Measurements from ENCODE around the gene WDR41.
"Not testable (repeated sequence)": the region's sequence is repeated elsewhere in the genome, so short reads cannot be mapped to it uniquely, and the experiment has no call there.

DNA sequence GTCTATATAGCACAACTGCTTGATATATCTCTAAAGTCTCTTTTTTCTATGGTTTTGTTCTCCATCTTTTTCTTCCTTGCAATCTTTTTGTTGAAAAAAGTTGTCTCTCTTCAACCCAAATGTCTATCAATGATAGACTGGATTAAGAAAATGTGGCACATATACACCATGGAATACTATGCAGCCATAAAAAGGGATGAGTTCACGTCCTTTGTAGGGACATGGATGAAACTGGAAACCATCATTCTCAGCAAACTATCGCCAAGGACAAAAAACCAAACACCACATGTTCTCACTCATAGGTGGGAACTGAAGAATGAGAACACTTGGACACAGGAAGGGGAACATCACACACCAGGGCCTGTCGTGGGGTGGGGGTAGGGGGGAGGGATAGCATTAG, 23.2 kb downstream of the WDR41 start:
- TF ChIP-seq, protein P1, sequence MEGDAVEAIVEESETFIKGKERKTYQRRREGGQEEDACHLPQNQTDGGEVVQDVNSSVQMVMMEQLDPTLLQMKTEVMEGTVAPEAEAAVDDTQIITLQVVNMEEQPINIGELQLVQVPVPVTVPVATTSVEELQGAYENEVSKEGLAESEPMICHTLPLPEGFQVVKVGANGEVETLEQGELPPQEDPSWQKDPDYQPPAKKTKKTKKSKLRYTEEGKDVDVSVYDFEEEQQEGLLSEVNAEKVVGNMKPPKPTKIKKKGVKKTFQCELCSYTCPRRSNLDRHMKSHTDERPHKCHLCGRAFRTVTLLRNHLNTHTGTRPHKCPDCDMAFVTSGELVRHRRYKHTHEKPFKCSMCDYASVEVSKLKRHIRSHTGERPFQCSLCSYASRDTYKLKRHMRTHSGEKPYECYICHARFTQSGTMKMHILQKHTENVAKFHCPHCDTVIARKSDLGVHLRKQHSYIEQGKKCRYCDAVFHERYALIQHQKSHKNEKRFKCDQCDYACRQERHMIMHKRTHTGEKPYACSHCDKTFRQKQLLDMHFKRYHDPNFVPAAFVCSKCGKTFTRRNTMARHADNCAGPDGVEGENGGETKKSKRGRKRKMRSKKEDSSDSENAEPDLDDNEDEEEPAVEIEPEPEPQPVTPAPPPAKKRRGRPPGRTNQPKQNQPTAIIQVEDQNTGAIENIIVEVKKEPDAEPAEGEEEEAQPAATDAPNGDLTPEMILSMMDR (IDR thresholded peaks at IDR 0.05): not testable (repeated sequence)
- TF ChIP-seq EP300, POLR2AphosphoS5 (IDR thresholded peaks at IDR 0.05): not testable (repeated sequence)

Measured in suprapubic skin (tissue), 4 donors.